ENCODE data around the gene CACNB4. TPM values are rescaled to one million over a fixed set of nuclear protein-coding genes. Genes with fewer than 3 reads are reported as not detected.

CACNB4 gene
- total and polyA plus RNA-seq, 10 of the 15 experiments (the other 5 are each of a cell fraction or from before 2014, with no cell fraction given) = 2.0 to 21.6 (median 9.3) TPM

- FAIRE-seq (no peak), DNase-seq (ENCODE audit: low read depth, low spot score) (no peak), ATAC-seq (no peak)
- no peaks in the 10 kb centered on the region for H3K36me3 ChIP-seq (ENCODE audit: control insufficient read depth in 2 of 2, insufficient read depth in 2 of 2, low read length in 1 of 2)
- no peak overlapping the region; the same call in 1 of the 2 replicates for H2AFZ ChIP-seq (ENCODE audit: control insufficient read depth, low read depth, low read length)
- BruUV-seq (replicated peaks) = no TSS peak
- no peak for TF ChIP-seq MYC (IDR thresholded peaks at IDR 0.05; ENCODE audit: insufficient read depth, insufficient read length, insufficient replicate concordance, low read length, severe bottlenecking)
- TF ChIP-seq MTA3 (IDR thresholded peaks at IDR 0.05; ENCODE audit: borderline replicate concordance, low read length) = no peak
- no peak overlapping the region for H3K4me3 ChIP-seq
- H4K20me1 ChIP-seq (ENCODE audit: control insufficient read depth, insufficient read depth) = no peaks in the 10 kb centered on the region
- no peak overlapping the region; the same call in 1 of the 2 replicates for H3K27ac ChIP-seq (ENCODE audit: control insufficient read depth, insufficient read depth)
- H3K9ac ChIP-seq (ENCODE audit: control insufficient read depth, insufficient read depth, low read length) = no peak overlapping the region
- ChIA-PET CTCF (interaction anchor here (0.8 kb wide), 1 partner anchor 43 kb away, joined by 3 read pairs; no protein-coding TSS in a partner anchor), POLR2A (interaction anchor here (0.6 kb wide), 1 partner anchor 115 kb away, joined by 4 read pairs; no protein-coding TSS in a partner anchor), SMC1A (ENCODE audit: uncharacterized antibody, unreplicated experiment) (no interaction called here), RAD21 (ENCODE audit: unreplicated experiment) (no interaction called here)
- no peaks in the 10 kb centered on the region for H3K27me3 ChIP-seq (replicated peaks in 1 of 2; ENCODE audit: control insufficient read depth in 2 of 2, insufficient read depth in 2 of 2, low read length in 1 of 2)
- intact Hi-C loops (cut with micrococcal nuclease; ENCODE audit: unreplicated experiment) (no loop called here), in situ Hi-C loops (cut with MboI) (no loop called here)
- H3K79me2 ChIP-seq (ENCODE audit: control insufficient read depth, insufficient read depth, low read length) = no peaks in the 10 kb centered on the region
- no peaks in the 10 kb centered on the region for H3K9me3 ChIP-seq (replicated peaks; ENCODE audit: control insufficient read depth, insufficient read depth, low read length)
- H3K4me1 ChIP-seq (ENCODE audit: control insufficient read depth, insufficient read depth, low read length) = peaks cover 11% of the 10 kb centered on the region
- H3K4me2 ChIP-seq (ENCODE audit: control insufficient read depth, insufficient read depth) = no peak overlapping the region; the same call in 1 of the 2 replicates
- 57% methylated on average over 1 of the region's 1 CpG for WGBS (ENCODE audit: insufficient coverage, insufficient replicate concordance, low lambda C conversion rate, missing lambda C conversion rate)
Measured at GRCh38 chr2:152071518-152071917, 27.3 kb downstream of the CACNB4 start.

GRCh38 chr2:152071092-152071491, 27.8 kb downstream of the CACNB4 start:
- FAIRE-seq (no peak), DNase-seq (ENCODE audit: low read depth, low spot score) (no peak), ATAC-seq (peak; percentile 49; the same call in 2 of the 3 replicates)
- Histone ChIP-seq H3K4me2 (ENCODE audit: control insufficient read depth, insufficient read depth) (peak overlapping the region; percentile 82), H3K9me3 (replicated peaks; ENCODE audit: control insufficient read depth, insufficient read depth, low read length) (no peaks in the 10 kb centered on the region), H3K27ac (ENCODE audit: control insufficient read depth, insufficient read depth) (peak overlapping the region; percentile 24), H3K4me1 (ENCODE audit: control insufficient read depth, insufficient read depth, low read length) (peaks cover 11% of the 10 kb centered on the region), H4K20me1 (ENCODE audit: control insufficient read depth, insufficient read depth) (no peaks in the 10 kb centered on the region), H2AFZ (ENCODE audit: control insufficient read depth, low read depth, low read length) (peak overlapping the region; percentile 53), H3K9ac (ENCODE audit: control insufficient read depth, insufficient read depth, low read length) (no peak overlapping the region), H3K79me2 (ENCODE audit: control insufficient read depth, insufficient read depth, low read length) (no peaks in the 10 kb centered on the region), H3K36me3 (ENCODE audit: control insufficient read depth in 2 of 2, insufficient read depth in 2 of 2, low read length in 1 of 2) (no peaks in the 10 kb centered on the region), H3K4me3 (no peak overlapping the region), H3K27me3 (replicated peaks in 1 of 2; ENCODE audit: control insufficient read depth in 2 of 2, insufficient read depth in 2 of 2, low read length in 1 of 2) (no peaks in the 10 kb centered on the region)
- no TSS peak for BruUV-seq (replicated peaks)
- TF ChIP-seq MEF2B (IDR thresholded peaks at IDR 0.05; ENCODE audit: partially characterized antibody, poor library complexity, severe bottlenecking) (peak; percentile 12), SPI1 (IDR thresholded peaks at IDR 0.05; ENCODE audit: borderline replicate concordance, insufficient read depth, low read depth, low read length) (peak; percentile 42), CHD2 (IDR thresholded peaks at IDR 0.05; ENCODE audit: borderline replicate concordance, low read depth, low read length) (no peak), CEBPZ (IDR thresholded peaks at IDR 0.05; ENCODE audit: low read depth, low read length) (no peak), MEF2A (IDR thresholded peaks at IDR 0.05; ENCODE audit: insufficient read depth, low read depth, low read length) (0 out of 2 replicates have a peak, but pooled peaks have one; percentile 50), BMI1 (IDR thresholded peaks at IDR 0.05; ENCODE audit: borderline replicate concordance) (peak; percentile 68; the same call in 1 of the 2 replicates), POLR2AphosphoS2 (IDR thresholded peaks at IDR 0.05; ENCODE audit: low read depth, low read length) (no peak), REST (IDR thresholded peaks at IDR 0.05; ENCODE audit: low read depth, low read length) (no peak)
- SMC1A ChIA-PET (ENCODE audit: uncharacterized antibody, unreplicated experiment) = no interaction called here
- POLR2A ChIA-PET = no interaction called here
- WGBS (ENCODE audit: insufficient coverage, insufficient replicate concordance, low lambda C conversion rate, missing lambda C conversion rate) = 0% methylated on average over 1 of the region's 1 CpG
- RAD21 ChIA-PET (ENCODE audit: unreplicated experiment) = no interaction called here
- intact Hi-C loops (cut with micrococcal nuclease; ENCODE audit: unreplicated experiment) (no loop called here), in situ Hi-C loops (cut with MboI) (no loop called here)
- CTCF ChIA-PET = no interaction called here
